WTC11 (cell line): Measurements from ENCODE around the gene ELOVL7. TPM values are rescaled to one million over a fixed set of nuclear protein-coding genes. Genes with fewer than 3 reads are reported as not detected.

ENCODE experiments used
- ATAC-seq: fragments of 200-7000 bp; cut with Tn5 transposase; 2 replicates; pipeline ENCODE4 v1.10.0; 2021; ENCODE audit warnings: mild to moderate bottlenecking, moderate library complexity
- CTCF ChIA-PET: fragments of 300-600 bp; sonication (Branson Sonifier 250); formaldehyde crosslinking; loops from one replicate; lab custom pipeline; 2021; ENCODE audit warnings: antibody characterized with exemption; lab: Charles Lee
- POLR2A ChIA-PET: fragments of 350-600 bp; sonication (Branson Sonifier 250); formaldehyde crosslinking; loops from one replicate; lab custom pipeline; 2021; ENCODE audit warnings: antibody characterized with exemption; lab: Charles Lee
- DNase-seq: peaks from one replicate; pipeline ENCODE4 v3.0.0; 2021; ENCODE audit warnings: low spot score
- H3K27ac Mint-ChIP-seq: 2 replicates; pipeline ENCODE4 v1.8.0; 2021; ENCODE audit warnings: mixed read lengths
- H3K27me3 Mint-ChIP-seq: 2 replicates; pipeline ENCODE4 v1.8.0; 2021; ENCODE audit warnings: low read depth, mild to moderate bottlenecking, moderate library complexity, mixed read lengths
- H3K36me3 Mint-ChIP-seq: 2 replicates; pipeline ENCODE4 v1.8.0; 2021; ENCODE audit warnings: mixed read lengths
- H3K4me1 Mint-ChIP-seq: 2 replicates; pipeline ENCODE4 v1.8.0; 2022; ENCODE audit warnings: mixed read lengths
- H3K4me3 Mint-ChIP-seq: 2 replicates; pipeline ENCODE4 v1.8.0; 2021; ENCODE audit warnings: mild to moderate bottlenecking, moderate library complexity, mixed read lengths
- H3K9me3 Mint-ChIP-seq: 2 replicates; pipeline ENCODE4 v1.8.0; 2021; ENCODE audit warnings: mixed read lengths
- ATF1 ChIP-seq: sonication (generic); formaldehyde crosslinking; IDR thresholded peaks from 2 replicates; pipeline ENCODE4 v1.8.1; 2023; ENCODE audit warnings: mild to moderate bottlenecking, moderate library complexity, missing genetic modification reagents
- CREB1 ChIP-seq: sonication (generic); formaldehyde crosslinking; IDR thresholded peaks from 2 replicates; pipeline ENCODE4 v1.8.0; 2023; ENCODE audit warnings: mild to moderate bottlenecking, missing genetic modification reagents
- GABPB1 ChIP-seq: sonication (generic); formaldehyde crosslinking; IDR thresholded peaks from 2 replicates; pipeline ENCODE4 v1.8.1; 2023; ENCODE audit warnings: mild to moderate bottlenecking, missing genetic modification reagents
- NFYB ChIP-seq: sonication (generic); formaldehyde crosslinking; conservative IDR thresholded peaks from 2 replicates; pipeline ENCODE4 v1.8.0; 2022; ENCODE audit warnings: low read depth, missing genetic modification reagents
- NR1H2 ChIP-seq: sonication (generic); formaldehyde crosslinking; IDR thresholded peaks from 2 replicates; pipeline ENCODE4 v1.9.0; 2021; ENCODE audit warnings: mild to moderate bottlenecking, moderate library complexity, missing genetic modification reagents
- SMAD4 ChIP-seq: sonication (generic); formaldehyde crosslinking; IDR thresholded peaks from 2 replicates; pipeline ENCODE4 v1.8.0; 2022; ENCODE audit warnings: mild to moderate bottlenecking, missing genetic modification reagents
- ZNF317 ChIP-seq: sonication (generic); formaldehyde crosslinking; IDR thresholded peaks from 2 replicates; pipeline ENCODE4 v1.8.1; 2023; ENCODE audit warnings: low read depth, mild to moderate bottlenecking, moderate library complexity, missing genetic modification reagents, borderline replicate concordance
- total RNA-seq: library from RNA; stranded (reverse); gene quantifications from 3 replicates; pipeline ENCODE4 v1.2.3, GENCODE V29; 2021
- TF ChIP-seq, protein P1 (sequence below): sonication (generic); formaldehyde crosslinking; IDR thresholded peaks from 2 replicates; pipeline ENCODE4 v1.8.0; 2023; ENCODE audit warnings: mild to moderate bottlenecking, missing genetic modification reagents
- TF ChIP-seq, protein P2 (sequence below): sonication (generic); formaldehyde crosslinking; IDR thresholded peaks from 2 replicates; pipeline ENCODE4 v1.8.0; 2022; ENCODE audit warnings: mild to moderate bottlenecking, missing genetic modification reagents
- TF ChIP-seq, protein P3 (sequence below): fragments of 250-450 bp; sonication (Bioruptor Pico); IDR thresholded peaks from 2 replicates; pipeline ENCODE4 v1.8.0; 2021; ENCODE audit warnings: mild to moderate bottlenecking
- TF ChIP-seq, protein P4 (sequence below): sonication (generic); formaldehyde crosslinking; IDR thresholded peaks from 2 replicates; pipeline ENCODE4 v1.8.0; 2022; ENCODE audit warnings: mild to moderate bottlenecking, missing genetic modification reagents
- TF ChIP-seq, protein P5 (sequence below): sonication (generic); formaldehyde crosslinking; IDR thresholded peaks from 2 replicates; pipeline ENCODE4 v1.8.1; 2023; ENCODE audit warnings: mild to moderate bottlenecking, moderate library complexity, missing genetic modification reagents
- TF ChIP-seq, protein P6 (sequence below): sonication (generic); formaldehyde crosslinking; IDR thresholded peaks from 2 replicates; pipeline ENCODE4 v1.8.0; 2022; ENCODE audit warnings: mild to moderate bottlenecking, missing genetic modification reagents

The ELOVL7 gene
- total RNA-seq, 1 experiment from 2014 or later: 7.1 TPM

DNA sequence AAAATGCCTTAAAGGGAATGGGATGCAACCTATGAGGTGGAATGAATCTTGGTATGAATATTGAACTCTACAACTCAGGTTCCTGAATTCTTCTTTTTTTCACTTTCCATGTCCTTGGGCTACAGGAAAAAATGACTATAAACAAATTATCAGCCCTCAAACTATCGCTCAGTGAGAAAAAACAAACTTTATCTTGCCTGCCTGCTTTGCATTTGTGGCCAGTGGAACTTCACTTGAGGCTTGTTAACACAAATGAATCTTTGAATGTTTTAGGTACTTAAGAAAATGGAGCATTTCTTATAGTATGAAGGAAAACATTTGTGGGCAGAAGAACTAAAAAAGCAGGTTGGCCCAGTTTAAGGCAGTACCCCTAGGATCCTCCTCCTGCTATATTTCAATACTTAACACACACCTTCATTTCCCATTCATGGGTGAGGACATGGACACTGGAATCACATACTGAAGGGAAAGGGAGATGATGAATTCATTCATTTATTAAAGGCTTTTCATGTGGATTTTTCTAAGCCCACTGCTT lies 34.1 kb downstream of the ELOVL7 start:
- CTCF ChIA-PET: interaction anchor here (1.0 kb wide), 1 partner anchor 35 kb away, joined by 3 read pairs; the partner anchor contains the start of gene ELOVL7

DNA sequence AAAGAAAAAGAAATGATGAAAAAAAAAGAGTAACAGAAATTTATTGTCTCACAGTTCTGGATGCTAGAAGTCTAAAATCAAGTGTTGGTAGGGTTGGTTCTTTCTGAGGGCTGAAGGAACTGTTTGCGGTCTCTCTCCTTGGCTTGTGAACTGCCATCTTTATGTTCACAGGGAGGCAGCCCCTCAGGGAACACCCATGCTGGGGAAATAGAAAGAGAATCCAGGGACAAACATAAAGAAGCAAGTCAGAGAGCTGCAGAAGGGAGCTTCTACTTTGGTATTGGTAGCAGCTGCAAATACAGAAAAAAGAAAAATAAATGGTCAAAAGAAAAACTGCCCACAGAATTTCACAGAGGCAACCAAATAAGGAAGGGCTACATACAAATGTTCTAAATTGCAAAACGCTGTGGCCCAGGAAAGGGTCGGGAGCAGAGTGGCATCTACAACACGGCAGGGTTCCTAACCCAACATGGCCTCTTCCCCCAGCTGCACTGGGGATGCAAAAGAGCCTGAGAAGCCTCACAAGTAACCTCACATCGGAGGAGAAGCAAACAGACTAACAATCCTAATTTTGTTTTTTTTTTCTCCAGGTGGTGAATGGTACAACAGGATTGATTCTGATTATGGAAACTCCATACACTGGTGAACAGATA lies 37.4 kb downstream of the ELOVL7 start:
- CTCF ChIA-PET: interaction anchor here (1.0 kb wide), 2 partner anchors 119 to 138 kb away, joined by 3 to 4 read pairs; no protein-coding TSS in a partner anchor
- H3K4me3 Mint-ChIP-seq: no peak overlapping the region
- DNase-seq (peak; percentile 26), ATAC-seq (peak; percentile 91)
- H3K4me1 Mint-ChIP-seq: peaks cover 35% of the 10 kb centered on the region
- H3K36me3 Mint-ChIP-seq: no peaks in the 10 kb centered on the region
- POLR2A ChIA-PET: interaction anchor here (1.0 kb wide), 1 partner anchor 107 kb away, joined by 3 read pairs; the partner anchor contains the start of gene DEPDC1B
- no peaks in the 10 kb centered on the region for H3K27me3 Mint-ChIP-seq
- H3K9me3 Mint-ChIP-seq: 0 out of 2 replicates have a peak, but pooled peaks cover 3% of the 10 kb centered on the region
- peak overlapping the region; percentile 39 for H3K27ac Mint-ChIP-seq
- no peak for TF ChIP-seq SMAD4 (CRISPR knock-in tag)

More for the DNA sequence above, 34.1 kb downstream of the ELOVL7 start:
- POLR2A ChIA-PET: no interaction called here
- Mint-ChIP-seq H3K36me3 (no peaks in the 10 kb centered on the region), H3K9me3 (0 out of 2 replicates have a peak, but pooled peaks cover 3% of the 10 kb centered on the region)
- DNase-seq: no peak
- TF ChIP-seq ZNF317 (CRISPR knock-in tag): no peak
- no peak for TF ChIP-seq GABPB1 (CRISPR knock-in tag)
- TF ChIP-seq ATF1 (CRISPR knock-in tag): no peak
- TF ChIP-seq NFYB (CRISPR knock-in tag): no peak
- TF ChIP-seq, protein P1, sequence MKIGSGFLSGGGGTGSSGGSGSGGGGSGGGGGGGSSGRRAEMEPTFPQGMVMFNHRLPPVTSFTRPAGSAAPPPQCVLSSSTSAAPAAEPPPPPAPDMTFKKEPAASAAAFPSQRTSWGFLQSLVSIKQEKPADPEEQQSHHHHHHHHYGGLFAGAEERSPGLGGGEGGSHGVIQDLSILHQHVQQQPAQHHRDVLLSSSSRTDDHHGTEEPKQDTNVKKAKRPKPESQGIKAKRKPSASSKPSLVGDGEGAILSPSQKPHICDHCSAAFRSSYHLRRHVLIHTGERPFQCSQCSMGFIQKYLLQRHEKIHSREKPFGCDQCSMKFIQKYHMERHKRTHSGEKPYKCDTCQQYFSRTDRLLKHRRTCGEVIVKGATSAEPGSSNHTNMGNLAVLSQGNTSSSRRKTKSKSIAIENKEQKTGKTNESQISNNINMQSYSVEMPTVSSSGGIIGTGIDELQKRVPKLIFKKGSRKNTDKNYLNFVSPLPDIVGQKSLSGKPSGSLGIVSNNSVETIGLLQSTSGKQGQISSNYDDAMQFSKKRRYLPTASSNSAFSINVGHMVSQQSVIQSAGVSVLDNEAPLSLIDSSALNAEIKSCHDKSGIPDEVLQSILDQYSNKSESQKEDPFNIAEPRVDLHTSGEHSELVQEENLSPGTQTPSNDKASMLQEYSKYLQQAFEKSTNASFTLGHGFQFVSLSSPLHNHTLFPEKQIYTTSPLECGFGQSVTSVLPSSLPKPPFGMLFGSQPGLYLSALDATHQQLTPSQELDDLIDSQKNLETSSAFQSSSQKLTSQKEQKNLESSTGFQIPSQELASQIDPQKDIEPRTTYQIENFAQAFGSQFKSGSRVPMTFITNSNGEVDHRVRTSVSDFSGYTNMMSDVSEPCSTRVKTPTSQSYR: no peak
- TF ChIP-seq NR1H2 (CRISPR knock-in tag): no peak
- TF ChIP-seq, protein P2, sequence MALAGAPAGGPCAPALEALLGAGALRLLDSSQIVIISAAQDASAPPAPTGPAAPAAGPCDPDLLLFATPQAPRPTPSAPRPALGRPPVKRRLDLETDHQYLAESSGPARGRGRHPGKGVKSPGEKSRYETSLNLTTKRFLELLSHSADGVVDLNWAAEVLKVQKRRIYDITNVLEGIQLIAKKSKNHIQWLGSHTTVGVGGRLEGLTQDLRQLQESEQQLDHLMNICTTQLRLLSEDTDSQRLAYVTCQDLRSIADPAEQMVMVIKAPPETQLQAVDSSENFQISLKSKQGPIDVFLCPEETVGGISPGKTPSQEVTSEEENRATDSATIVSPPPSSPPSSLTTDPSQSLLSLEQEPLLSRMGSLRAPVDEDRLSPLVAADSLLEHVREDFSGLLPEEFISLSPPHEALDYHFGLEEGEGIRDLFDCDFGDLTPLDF: no peak
- TF ChIP-seq CREB1 (CRISPR knock-in tag): no peak
- TF ChIP-seq, protein P3, sequence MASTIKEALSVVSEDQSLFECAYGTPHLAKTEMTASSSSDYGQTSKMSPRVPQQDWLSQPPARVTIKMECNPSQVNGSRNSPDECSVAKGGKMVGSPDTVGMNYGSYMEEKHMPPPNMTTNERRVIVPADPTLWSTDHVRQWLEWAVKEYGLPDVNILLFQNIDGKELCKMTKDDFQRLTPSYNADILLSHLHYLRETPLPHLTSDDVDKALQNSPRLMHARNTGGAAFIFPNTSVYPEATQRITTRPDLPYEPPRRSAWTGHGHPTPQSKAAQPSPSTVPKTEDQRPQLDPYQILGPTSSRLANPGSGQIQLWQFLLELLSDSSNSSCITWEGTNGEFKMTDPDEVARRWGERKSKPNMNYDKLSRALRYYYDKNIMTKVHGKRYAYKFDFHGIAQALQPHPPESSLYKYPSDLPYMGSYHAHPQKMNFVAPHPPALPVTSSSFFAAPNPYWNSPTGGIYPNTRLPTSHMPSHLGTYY (CRISPR knock-in tag): no peak
- TF ChIP-seq, protein P4, sequence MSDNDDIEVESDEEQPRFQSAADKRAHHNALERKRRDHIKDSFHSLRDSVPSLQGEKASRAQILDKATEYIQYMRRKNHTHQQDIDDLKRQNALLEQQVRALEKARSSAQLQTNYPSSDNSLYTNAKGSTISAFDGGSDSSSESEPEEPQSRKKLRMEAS (CRISPR knock-in tag): no peak
- TF ChIP-seq, protein P5, sequence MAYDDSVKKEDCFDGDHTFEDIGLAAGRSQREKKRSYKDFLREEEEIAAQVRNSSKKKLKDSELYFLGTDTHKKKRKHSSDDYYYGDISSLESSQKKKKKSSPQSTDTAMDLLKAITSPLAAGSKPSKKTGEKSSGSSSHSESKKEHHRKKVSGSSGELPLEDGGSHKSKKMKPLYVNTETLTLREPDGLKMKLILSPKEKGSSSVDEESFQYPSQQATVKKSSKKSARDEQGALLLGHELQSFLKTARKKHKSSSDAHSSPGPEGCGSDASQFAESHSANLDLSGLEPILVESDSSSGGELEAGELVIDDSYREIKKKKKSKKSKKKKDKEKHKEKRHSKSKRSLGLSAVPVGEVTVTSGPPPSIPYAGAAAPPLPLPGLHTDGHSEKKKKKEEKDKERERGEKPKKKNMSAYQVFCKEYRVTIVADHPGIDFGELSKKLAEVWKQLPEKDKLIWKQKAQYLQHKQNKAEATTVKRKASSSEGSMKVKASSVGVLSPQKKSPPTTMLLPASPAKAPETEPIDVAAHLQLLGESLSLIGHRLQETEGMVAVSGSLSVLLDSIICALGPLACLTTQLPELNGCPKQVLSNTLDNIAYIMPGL (CRISPR knock-in tag): no peak
- TF ChIP-seq, protein P6, sequence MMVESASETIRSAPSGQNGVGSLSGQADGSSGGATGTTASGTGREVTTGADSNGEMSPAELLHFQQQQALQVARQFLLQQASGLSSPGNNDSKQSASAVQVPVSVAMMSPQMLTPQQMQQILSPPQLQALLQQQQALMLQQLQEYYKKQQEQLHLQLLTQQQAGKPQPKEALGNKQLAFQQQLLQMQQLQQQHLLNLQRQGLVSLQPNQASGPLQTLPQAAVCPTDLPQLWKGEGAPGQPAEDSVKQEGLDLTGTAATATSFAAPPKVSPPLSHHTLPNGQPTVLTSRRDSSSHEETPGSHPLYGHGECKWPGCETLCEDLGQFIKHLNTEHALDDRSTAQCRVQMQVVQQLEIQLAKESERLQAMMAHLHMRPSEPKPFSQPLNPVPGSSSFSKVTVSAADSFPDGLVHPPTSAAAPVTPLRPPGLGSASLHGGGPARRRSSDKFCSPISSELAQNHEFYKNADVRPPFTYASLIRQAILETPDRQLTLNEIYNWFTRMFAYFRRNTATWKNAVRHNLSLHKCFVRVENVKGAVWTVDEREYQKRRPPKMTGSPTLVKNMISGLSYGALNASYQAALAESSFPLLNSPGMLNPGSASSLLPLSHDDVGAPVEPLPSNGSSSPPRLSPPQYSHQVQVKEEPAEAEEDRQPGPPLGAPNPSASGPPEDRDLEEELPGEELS: no peak
- TF ChIP-seq, all 79 proteins: peak for 0
- ATAC-seq: no peak
- Mint-ChIP-seq H3K27me3 (no peaks in the 10 kb centered on the region; the same call in 1 of the 2 replicates), H3K4me1 (peaks cover 30% of the 10 kb centered on the region), H3K4me3 (no peak overlapping the region), H3K27ac (no peak overlapping the region)
